H1 (cell line): ENCODE results near the gene DUSP1. TPM values are rescaled to one million over a fixed set of nuclear protein-coding genes. Genes with fewer than 3 reads are reported as not detected.
A peak's percentile ranks its signal among the peaks of the same experiment; 100 is the strongest.

Experiments
- CTCF ChIA-PET: fragments of 300-600 bp; sonication (Branson Sonifier 250); formaldehyde crosslinking; loops from one replicate; lab custom pipeline; 2021; ENCODE audit not compliant: partially characterized antibody; lab: Charles Lee
- POLR2A ChIA-PET: fragments of 300-600 bp; sonication (Branson Sonifier 250); formaldehyde crosslinking; loops from one replicate; lab custom pipeline; 2021; ENCODE audit warnings: inconsistent platforms; ENCODE audit not compliant: partially characterized antibody; lab: Charles Lee
- DNase-seq, 2 experiments: peaks; one replicate each; pipeline versions ENCODE4 v3.0.0 to v3.0.0-alpha.2; 2010 to 2022; ENCODE audit warnings: low spot score in 2 of 2, low read depth in 1 of 2, mixed read lengths in 1 of 2
- FAIRE-seq: peaks from 2 replicates; lab custom pipeline; 2011; peaks lifted over from hg19 to GRCh38; lab: Jason Lieb, UNC
- H2AFZ ChIP-seq: 2 replicates; pipeline ENCODE4 v1.8.1; 2012; ENCODE audit warnings: low read length, inconsistent platforms
- H2AK5ac ChIP-seq: 2 replicates; pipeline ENCODE4 v1.6.1; 2013; ENCODE audit warnings: low read depth, low read length
- H2BK120ac ChIP-seq: replicated peaks from 2 replicates; pipeline ENCODE3; 2013; ENCODE audit warnings: low read depth, low read length, inconsistent platforms
- H2BK12ac ChIP-seq: 2 replicates; pipeline ENCODE4 v1.6.1; 2013; ENCODE audit warnings: low read depth, low read length
- H2BK15ac ChIP-seq: 2 replicates; pipeline ENCODE4 v1.6.1; 2013; ENCODE audit warnings: low read length
- H2BK20ac ChIP-seq: 2 replicates; pipeline ENCODE4 v1.6.1; 2013; ENCODE audit warnings: low read length
- H2BK5ac ChIP-seq: 2 replicates; pipeline ENCODE4 v1.6.1; 2013; ENCODE audit warnings: low read depth, low read length
- H3K14ac ChIP-seq: 2 replicates; pipeline ENCODE4 v1.6.1; 2013; ENCODE audit warnings: inconsistent platforms; ENCODE audit not compliant: insufficient read length
- H3K18ac ChIP-seq: 2 replicates; pipeline ENCODE4 v1.6.1; 2013; ENCODE audit warnings: low read length; ENCODE audit errors: extremely low read depth
- H3K23ac ChIP-seq: 2 replicates; pipeline ENCODE4 v1.6.1; 2013; ENCODE audit warnings: inconsistent platforms; ENCODE audit not compliant: insufficient read length
- H3K23me2 ChIP-seq: 2 replicates; pipeline ENCODE4 v1.6.1; 2013; ENCODE audit warnings: low read depth, low read length
- H3K27ac ChIP-seq: 2 replicates; pipeline ENCODE4 v1.6.1; 2011; ENCODE audit warnings: low read depth, low read length, inconsistent platforms
- H3K27me3 ChIP-seq, 4 experiments: replicated peaks in 1 of 4; 1 replicate in 1 of 4; 2 replicates in 3 of 4; pipeline versions ENCODE4 v1.6.1 to v1.8.1; 2011 to 2013; ENCODE audit warnings: low read length in 3 of 4, mild to moderate bottlenecking in 3 of 4, inconsistent platforms in 2 of 4, mixed read lengths in 2 of 4, moderate library complexity in 1 of 4; ENCODE audit not compliant: control insufficient read depth in 3 of 4, insufficient read depth in 3 of 4; ENCODE audit errors: extremely low read depth in 1 of 4
- H3K36me3 ChIP-seq, 4 experiments: 2 replicates each; pipeline versions ENCODE4 v1.6.1 to v1.8.1; 2011 to 2013; ENCODE audit warnings: mild to moderate bottlenecking in 4 of 4, low read length in 3 of 4, moderate library complexity in 2 of 4, control low read depth in 1 of 4, inconsistent platforms in 1 of 4; ENCODE audit not compliant: insufficient read depth in 4 of 4, control insufficient read depth in 2 of 4
- H3K4ac ChIP-seq: replicated peaks from 2 replicates; pipeline ENCODE3; 2013; ENCODE audit warnings: low read length, low read depth, mixed read lengths, inconsistent platforms; ENCODE audit not compliant: insufficient read length
- H3K4me1 ChIP-seq, 4 experiments: replicated peaks in 1 of 4; 1 replicate in 1 of 4; 2 replicates in 3 of 4; pipeline versions ENCODE4 v1.6.1 to v1.8.1; 2011 to 2013; ENCODE audit warnings: low read length in 3 of 4, inconsistent platforms in 2 of 4, mixed read lengths in 1 of 4; ENCODE audit not compliant: insufficient read depth in 4 of 4, control insufficient read depth in 3 of 4
- H3K4me2 ChIP-seq, 2 experiments: 2 replicates each; pipeline versions ENCODE4 v1.6.1 to v1.8.1; 2011 to 2013; ENCODE audit warnings: low read depth in 2 of 2, low read length in 2 of 2, control low read depth in 1 of 2, inconsistent platforms in 1 of 2, mild to moderate bottlenecking in 1 of 2; ENCODE audit not compliant: insufficient read depth in 1 of 2
- H3K4me3 ChIP-seq, 4 experiments: fragments of 200-600, 300-600 bp in 1 of 4; sonication (generic), shearing (Covaris generic), sonication (Bioruptor Twin) in 1 of 4; 2 replicates each; pipeline versions ENCODE4 v1.5.1 to v1.8.1; 2011 to 2016; ENCODE audit warnings: low read length in 4 of 4, low read depth in 3 of 4, control low read depth in 2 of 4, inconsistent platforms in 2 of 4, mild to moderate bottlenecking in 2 of 4, mixed read lengths in 1 of 4, moderate library complexity in 1 of 4; ENCODE audit not compliant: insufficient read depth in 2 of 4; ENCODE audit errors: extremely low read depth in 1 of 4
- H3K56ac ChIP-seq: replicated peaks from 2 replicates; pipeline ENCODE3; 2013; ENCODE audit warnings: low read depth, mild to moderate bottlenecking, mixed read lengths, low read length, inconsistent platforms; ENCODE audit not compliant: insufficient read length
- H3K79me1 ChIP-seq: 2 replicates; pipeline ENCODE4 v1.6.1; 2013; ENCODE audit warnings: low read depth, low read length, control low read depth
- H3K79me2 ChIP-seq, 2 experiments: 2 replicates each; pipeline versions ENCODE4 v1.6.1 to v1.8.1; 2012 to 2013; ENCODE audit warnings: low read length in 2 of 2, mild to moderate bottlenecking in 2 of 2, inconsistent platforms in 1 of 2; ENCODE audit not compliant: insufficient read depth in 2 of 2, control insufficient read depth in 1 of 2
- H3K9ac ChIP-seq, 4 experiments: replicated peaks in 1 of 4; 1 replicate in 1 of 4; 2 replicates in 3 of 4; pipeline versions ENCODE4 v1.6.1 to v1.8.1; 2011 to 2013; ENCODE audit warnings: low read depth in 3 of 4, low read length in 3 of 4, control low read depth in 2 of 4, mild to moderate bottlenecking in 2 of 4, moderate library complexity in 2 of 4, inconsistent platforms in 1 of 4; ENCODE audit errors: extremely low read depth in 1 of 4
- H3K9me3 ChIP-seq, 2 experiments: 2 replicates each; pipeline versions ENCODE4 v1.6.1 to v1.8.1; 2012 to 2013; ENCODE audit warnings: mild to moderate bottlenecking in 2 of 2, moderate library complexity in 2 of 2, control low read depth in 1 of 2, inconsistent platforms in 1 of 2, low read depth in 1 of 2, low read length in 1 of 2, mixed read lengths in 1 of 2; ENCODE audit not compliant: insufficient read depth in 2 of 2
- H4K20me1 ChIP-seq, 2 experiments: replicated peaks in 1 of 2; 2 replicates each; pipeline versions ENCODE3 to v1.8.1; 2011 to 2013; ENCODE audit warnings: inconsistent platforms in 2 of 2, low read length in 2 of 2, mild to moderate bottlenecking in 1 of 2; ENCODE audit not compliant: insufficient read depth in 2 of 2, control insufficient read depth in 1 of 2
- H4K5ac ChIP-seq: 2 replicates; pipeline ENCODE4 v1.6.1; 2013; ENCODE audit warnings: low read length, low read depth, mixed read lengths, inconsistent platforms; ENCODE audit not compliant: insufficient read length
- H4K8ac ChIP-seq: 2 replicates; pipeline ENCODE4 v1.8.0; 2013; ENCODE audit warnings: mild to moderate bottlenecking, moderate library complexity, low read length, inconsistent platforms; ENCODE audit not compliant: insufficient read depth; ENCODE audit errors: extremely low read depth
- H4K91ac ChIP-seq: replicated peaks from 2 replicates; pipeline ENCODE3; 2013; ENCODE audit warnings: low read length, mixed read lengths, inconsistent platforms; ENCODE audit not compliant: insufficient read length
- CBX8 ChIP-seq: fragments of 300-800, 300-1000 bp; sonication (generic); IDR thresholded peaks from 2 replicates; pipeline ENCODE4 v1.7.1; 2016; ENCODE audit warnings: low read depth, low read length, borderline replicate concordance
- CREB1 ChIP-seq: IDR thresholded peaks from 2 replicates; pipeline ENCODE4 v1.6.1; 2012; ENCODE audit warnings: inconsistent platforms
- EP300 ChIP-seq, 2 experiments: IDR thresholded peaks; 1 replicate in 1 of 2; 2 replicates in 1 of 2; pipeline ENCODE4 v1.6.1; 2011 to 2012; ENCODE audit warnings: low read depth in 2 of 2, low read length in 2 of 2, mild to moderate bottlenecking in 2 of 2, borderline replicate concordance in 1 of 2, inconsistent platforms in 1 of 2, moderate library complexity in 1 of 2
- MAX ChIP-seq: IDR thresholded peaks from 2 replicates; pipeline ENCODE4 v1.6.1; 2012; ENCODE audit warnings: inconsistent platforms
- PHF8 ChIP-seq: fragments of 200-600 bp; sonication (generic); conservative IDR thresholded peaks from 2 replicates; pipeline ENCODE4 v1.7.1; 2012; ENCODE audit warnings: low read depth, mild to moderate bottlenecking, inconsistent platforms, low read length, moderate library complexity
- POLR2A ChIP-seq, 2 experiments: IDR thresholded peaks; 1 replicate in 1 of 2; 2 replicates in 1 of 2; pipeline ENCODE4 v1.6.1; 2011; ENCODE audit warnings: low read depth in 2 of 2, low read length in 2 of 2, mild to moderate bottlenecking in 2 of 2; ENCODE audit errors: control extremely low read depth in 1 of 2
- SIX5 ChIP-seq: IDR thresholded peaks from 2 replicates; pipeline ENCODE4 v1.6.1; 2011; ENCODE audit warnings: mild to moderate bottlenecking, low read depth, low read length
- TAF1 ChIP-seq: IDR thresholded peaks from 2 replicates; pipeline ENCODE4 v1.6.1; 2011; ENCODE audit warnings: mild to moderate bottlenecking, low read depth, low read length
- whole genome bisulfite sequencing, 2 experiments: shearing (Covaris generic) in 1 of 2; methylation state at CpG; one replicate each; pipeline versions ENCODE4 v1.1.6 to v1.1.7; 2013 to 2015; ENCODE audit warnings: low lambda C conversion rate in 2 of 2, mixed read lengths in 2 of 2, inconsistent platforms in 1 of 2, low coverage in 1 of 2, missing lambda C conversion rate in 1 of 2; ENCODE audit not compliant: insufficient replicate concordance in 2 of 2, insufficient coverage in 1 of 2, insufficient read length in 1 of 2; ENCODE audit errors: extremely low coverage in 1 of 2, missing lambda C conversion rate in 1 of 2; 5-methylcytosine and 5-hydroxymethylcytosine counted together
- polyA plus RNA-seq, 7 experiments: library from polyadenylated mRNA; depleted of rRNA in 3 of 7; stranded (reverse) in 5 of 7; unstranded in 2 of 7; fragments of >200 nt in 5 of 7; fragments of 200-250 nt in 2 of 7; gene quantifications; 1 replicate in 5 of 7; 2 replicates in 1 of 7; 4 replicates in 1 of 7; pipeline versions ENCODE4 v1.2.1 to v1.2.3, GENCODE V29; 2011 to 2013; ENCODE audit warnings: missing spikeins in 2 of 7, mixed read lengths in 2 of 7
- total RNA-seq: library from RNA; stranded (reverse); fragmentation: NEBNext Ultra II Directional; extraction: Animal tissue kit (Norgen Biotek cat#: 25700); gene quantifications from 2 replicates; pipeline ENCODE4 v1.2.1, GENCODE V29; 2021

Gene DUSP1
- total and polyA plus RNA-seq, 2 of the 8 experiments (the other 6 are each of a cell fraction or from before 2014, with no cell fraction given) = 6.5 to 11.7 TPM

DNA sequence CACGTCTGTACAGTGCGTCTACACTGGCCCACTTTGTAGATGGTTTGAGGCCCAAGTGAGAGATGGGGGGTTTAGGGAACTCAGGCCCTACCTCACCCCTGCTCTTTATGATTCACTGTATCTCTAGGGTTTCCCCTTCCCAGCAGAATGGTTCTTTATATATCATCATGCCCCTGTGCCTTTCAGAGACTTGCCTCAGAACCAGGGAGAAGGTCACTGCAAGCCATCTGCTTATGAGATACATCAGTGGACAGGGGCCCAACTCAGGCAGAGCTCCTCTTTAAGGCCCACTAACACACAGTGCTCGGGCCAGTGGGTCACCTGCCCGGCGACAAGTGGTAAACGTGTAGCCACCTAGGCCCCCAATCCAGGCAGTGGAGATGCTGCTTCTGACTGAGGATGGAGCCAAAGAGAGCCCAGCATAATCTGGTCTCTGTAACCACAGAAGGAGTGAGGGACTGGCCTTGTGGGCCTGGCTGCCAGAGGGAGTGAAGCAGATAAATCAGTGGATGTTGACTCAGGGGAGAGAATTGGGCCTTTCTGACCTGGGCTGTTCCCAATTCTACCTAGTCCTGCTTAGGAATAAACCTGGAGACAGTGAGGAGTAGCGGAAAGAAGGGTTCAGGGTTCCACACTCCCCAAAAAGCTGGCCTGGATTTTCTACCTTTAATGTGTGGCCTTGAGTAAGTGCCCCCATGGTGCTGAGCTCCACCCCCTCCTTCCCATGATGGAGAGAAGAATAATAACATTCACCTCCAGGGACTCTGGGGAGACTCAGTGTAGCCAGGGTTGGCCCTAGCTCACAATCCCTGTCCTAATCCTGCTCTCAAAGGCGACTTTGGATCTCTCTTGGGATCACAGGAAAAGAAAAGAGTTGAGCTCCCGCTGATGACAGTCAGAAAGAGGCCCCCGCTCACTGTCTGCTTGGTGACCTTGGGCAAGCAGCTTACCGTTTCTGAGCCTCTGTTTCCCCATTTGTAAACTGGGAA, 2.8 kb upstream of the DUSP1 start:
- Histone ChIP-seq H2AFZ (no peak overlapping the region), H4K20me1 (peaks cover 2 to 10% of the 10 kb centered on the region in 2 experiments), H3K4ac (no peak overlapping the region), H3K79me2 (peaks cover 0 to 14% of the 10 kb centered on the region in 2 experiments; a peak in 2 of 4 replicates), H3K4me1 (peaks cover 3 to 13% (median 5%) of the 10 kb centered on the region in 4 experiments; a peak in 5 of 7 replicates), H2BK20ac (no peak overlapping the region), H3K27me3 (peaks cover 0 to 23% (median 15%) of the 10 kb centered on the region in 4 experiments; a peak in 6 of 7 replicates), H2BK15ac (peak overlapping the region; percentile 20; the same call in 1 of the 2 replicates), H4K91ac (no peak overlapping the region), H3K14ac (no peak overlapping the region), H3K18ac (no peak overlapping the region), H4K5ac (no peak overlapping the region), H3K36me3 (peaks cover 0 to 6% (median 2%) of the 10 kb centered on the region in 4 experiments; a peak in 4 of 8 replicates), H3K23ac (no peak overlapping the region), H3K23me2 (peaks cover 13% of the 10 kb centered on the region), H2AK5ac (peak overlapping the region; percentile 30; the same call in 1 of the 2 replicates), H3K9ac (no peak overlapping the region; a peak in 1 of 7 replicates), H2BK5ac (no peak overlapping the region), H2BK12ac (peak overlapping the region; percentile 78), H3K9me3 (no peaks in the 10 kb centered on the region), H2BK120ac (no peak overlapping the region), H3K56ac (no peak overlapping the region), H4K8ac (no peak overlapping the region; the same call in 1 of the 2 replicates), H3K79me1 (no peaks in the 10 kb centered on the region; the same call in 1 of the 2 replicates), H3K4me3 (no peak overlapping the region), H3K27ac (no peak overlapping the region), H3K4me2 (no peak overlapping the region; a peak in 1 of 4 replicates)
- TF ChIP-seq CREB1 (no peak), PHF8 (no peak), SIX5 (no peak), POLR2A (IDR thresholded peaks at IDR 0.05; ENCODE audit: control extremely low read depth in 1 of 2, low read depth in 2 of 2, low read length in 2 of 2) (no peak), MAX (no peak), TAF1 (no peak), EP300 (IDR thresholded peaks at IDR 0.05; ENCODE audit: borderline replicate concordance in 1 of 2, low read depth in 2 of 2, low read length in 2 of 2) (no peak), CBX8 (no peak)
- CTCF ChIA-PET = interaction anchor here (0.8 to 6.3 kb wide), 10 partner anchors 19 to 122 kb away, joined by 3 to 50 read pairs (median 6); no protein-coding TSS in a partner anchor
- no peak for FAIRE-seq
- DNase-seq = no peak
- WGBS, 2 experiments = 86% methylated on average over 11 of the region's 11 CpGs; no CpG with 5 or more reads in 1 of the 2 experiments
- POLR2A ChIA-PET = interaction anchor here (5.0 kb wide), 1 partner anchor 62 kb away, joined by 42 read pairs; the partner anchor contains the start of gene ERGIC1
